GM12878 (cell line): ENCODE data around the gene DAPK2. TPM values are rescaled to one million over a fixed set of nuclear protein-coding genes. Genes with fewer than 3 reads are reported as not detected.

Experiments used
- ATAC-seq: fragments of 200-7000 bp; cut with Tn5 transposase; 3 replicates; pipeline ENCODE4 v1.9.1; 2020; ENCODE audit warnings: mild to moderate bottlenecking, moderate library complexity
- BruUV-seq: library from RNA; stranded (reverse); fragments of 400-500 nt; replicated peaks from 2 replicates; lab custom pipeline; 2021; lab: Mats Ljungman, UMichigan
- CTCF ChIA-PET: fragments of 300-600 bp; sonication (Branson Sonifier 250); formaldehyde crosslinking; extraction: SDS; loops from one replicate; lab custom pipeline; 2021; ENCODE audit warnings: inconsistent platforms; lab: Yijun Ruan, JAX
- POLR2A ChIA-PET: fragments of 350-600 bp; formaldehyde crosslinking; extraction: SDS; loops from one replicate; lab custom pipeline; 2021; ENCODE audit warnings: inconsistent platforms; lab: Charles Lee
- RAD21 ChIA-PET: fragments of 300-600 bp; sonication (Branson Sonifier 250); formaldehyde crosslinking; loops from one replicate; lab custom pipeline; 2023; ENCODE audit warnings: antibody characterized with exemption; ENCODE audit not compliant: unreplicated experiment; lab: Charles Lee
- SMC1A ChIA-PET: fragments of 300-600 bp; sonication (Branson Sonifier 250); formaldehyde crosslinking; loops from one replicate; lab custom pipeline; 2023; ENCODE audit not compliant: unreplicated experiment, uncharacterized antibody; lab: Charles Lee
- DNase-seq: peaks from one replicate; pipeline ENCODE4 v3.0.0-alpha.2; 2011; ENCODE audit warnings: low read depth, low spot score
- FAIRE-seq: peaks from 3 replicates; lab custom pipeline; 2011; peaks lifted over from hg19 to GRCh38; lab: Jason Lieb, UNC
- H2AFZ ChIP-seq: 2 replicates; pipeline ENCODE4 v1.6.0; 2011; ENCODE audit warnings: low read depth, low read length, control low read depth; ENCODE audit not compliant: control insufficient read depth
- H3K27ac ChIP-seq: 2 replicates; pipeline ENCODE4 v1.5.1; 2011; ENCODE audit warnings: control low read depth; ENCODE audit not compliant: control insufficient read depth, insufficient read depth
- H3K27me3 ChIP-seq, 2 experiments: replicated peaks in 1 of 2; 2 replicates each; pipeline versions ENCODE4 v1.6.0 to v1.6.1; 2011; ENCODE audit warnings: low read length in 1 of 2; ENCODE audit not compliant: control insufficient read depth in 2 of 2, insufficient read depth in 2 of 2
- H3K36me3 ChIP-seq, 2 experiments: 2 replicates each; pipeline ENCODE4 v1.5.1; 2011; ENCODE audit warnings: low read length in 1 of 2; ENCODE audit not compliant: control insufficient read depth in 2 of 2, insufficient read depth in 2 of 2
- H3K4me1 ChIP-seq: 2 replicates; pipeline ENCODE4 v1.6.1; 2011; ENCODE audit warnings: mild to moderate bottlenecking, low read length, moderate library complexity, mixed read lengths; ENCODE audit not compliant: control insufficient read depth, insufficient read depth
- H3K4me2 ChIP-seq: 2 replicates; pipeline ENCODE4 v1.6.0; 2011; ENCODE audit warnings: control low read depth; ENCODE audit not compliant: control insufficient read depth, insufficient read depth
- H3K4me3 ChIP-seq: fragments of 200-600 bp; sonication (generic); 2 replicates; pipeline ENCODE4 v1.5.1; 2016
- H3K79me2 ChIP-seq: 2 replicates; pipeline ENCODE4 v1.6.0; 2011; ENCODE audit warnings: low read length; ENCODE audit not compliant: control insufficient read depth, insufficient read depth
- H3K9ac ChIP-seq: 2 replicates; pipeline ENCODE4 v1.8.0; 2011; ENCODE audit warnings: low read length, control low read depth, mixed read lengths; ENCODE audit not compliant: control insufficient read depth, insufficient read depth
- H3K9me3 ChIP-seq: replicated peaks from 3 replicates; pipeline ENCODE4 v1.5.1; 2011; ENCODE audit warnings: mild to moderate bottlenecking, low read length; ENCODE audit not compliant: control insufficient read depth, insufficient read depth
- H4K20me1 ChIP-seq: 2 replicates; pipeline ENCODE4 v1.6.0; 2011; ENCODE audit not compliant: control insufficient read depth, insufficient read depth
- CHD2 ChIP-seq: IDR thresholded peaks from 2 replicates; pipeline ENCODE4 v1.6.1; 2011; ENCODE audit warnings: low read depth, low read length, improper control_type of control experiment, borderline replicate concordance
- ESRRA ChIP-seq: IDR thresholded peaks from 2 replicates; pipeline ENCODE4 v1.6.1; 2012; ENCODE audit warnings: mild to moderate bottlenecking, low read length, improper control_type of control experiment
- HDAC2 ChIP-seq: fragments of 200-600 bp; sonication (generic); IDR thresholded peaks from 2 replicates; pipeline ENCODE4 v1.6.1; 2017
- MYB ChIP-seq: fragments of 150-350 bp; IDR thresholded peaks from 2 replicates; pipeline ENCODE4 v1.6.1; 2014; ENCODE audit warnings: mild to moderate bottlenecking, low read depth, low read length, borderline replicate concordance
- NR2C1 ChIP-seq: fragments of 450-650 bp; IDR thresholded peaks from 2 replicates; pipeline ENCODE4 v1.6.1; 2017; ENCODE audit warnings: antibody characterized with exemption, mild to moderate bottlenecking, moderate library complexity
- WRNIP1 ChIP-seq: IDR thresholded peaks from 2 replicates; pipeline ENCODE4 v1.6.1; 2011; ENCODE audit warnings: low read depth, low read length, improper control_type of control experiment, borderline replicate concordance
- ZNF207 ChIP-seq: fragments of 450-650 bp; IDR thresholded peaks from 2 replicates; pipeline ENCODE4 v1.6.1; 2014; ENCODE audit warnings: antibody characterized with exemption, mild to moderate bottlenecking, borderline replicate concordance
- in situ Hi-C: fragments of 300-500 bp; cut with MboI; formaldehyde crosslinking; loops from 9 replicates; pipeline ENCODE4 v1.14.3; 2018; ENCODE audit warnings: mixed read lengths
- intact Hi-C: fragments of 100-400 bp; cut with micrococcal nuclease; formaldehyde crosslinking; loops from one replicate; pipeline ENCODE4 v1.14.2; 2022; ENCODE audit not compliant: unreplicated experiment
- polyA plus RNA-seq, 11 experiments: library from polyadenylated mRNA; depleted of rRNA in 4 of 11; unstranded in 6 of 11; stranded (reverse) in 5 of 11; fragments of >200 nt; fragmentation: Nextera tagmentation in 4 of 11; fragmentation: Illumina TruSeq in 1 of 11; extraction: Ambion mirVana in 4 of 11; extraction: Trizol in 1 of 11; gene quantifications; 1 replicate in 1 of 11; 2 replicates in 10 of 11; pipeline versions ENCODE4 v1.2.1 to v1.2.3, GENCODE V29; 2011 to 2016; ENCODE audit warnings: inconsistent platforms in 2 of 11, missing spikeins in 2 of 11, low read depth in 1 of 11
- total RNA-seq, 4 experiments: library from RNA; depleted of rRNA in 3 of 4; stranded (reverse); fragments of >200 nt in 3 of 4; fragmentation: Illumina TruSeq in 1 of 4; extraction: Trizol in 1 of 4; gene quantifications; 2 replicates each; pipeline versions ENCODE4 v1.2.1 to v1.2.3, GENCODE V29; 2013 to 2021
- TF ChIP-seq, protein P1 (sequence below), 3 experiments: IDR thresholded peaks in 2 of 3; conservative IDR thresholded peaks in 1 of 3; 2 replicates each; pipeline ENCODE4 v1.5.1; 2011; ENCODE audit warnings: low read depth in 3 of 3, low read length in 3 of 3, mild to moderate bottlenecking in 3 of 3, control low read depth in 2 of 3, moderate library complexity in 2 of 3, inconsistent platforms in 1 of 3, mixed read lengths in 1 of 3; ENCODE audit not compliant: control insufficient read depth in 2 of 3, insufficient read depth in 1 of 3; ENCODE audit errors: extremely low read depth in 1 of 3
- TF ChIP-seq, protein P2 (sequence below): fragments of 450-650 bp; IDR thresholded peaks from 2 replicates; pipeline ENCODE4 v1.6.1; 2016; ENCODE audit warnings: mild to moderate bottlenecking
- TF ChIP-seq, protein P3 (sequence below): fragments of 450-650 bp; IDR thresholded peaks from 2 replicates; pipeline ENCODE4 v1.6.1; 2017; ENCODE audit warnings: mild to moderate bottlenecking, moderate library complexity

Gene DAPK2
- total and polyA plus RNA-seq, 10 of the 15 experiments (the other 5 are each of a cell fraction or from before 2014, with no cell fraction given) = 0.69 to 8.4 (median 4.1) TPM

DNA sequence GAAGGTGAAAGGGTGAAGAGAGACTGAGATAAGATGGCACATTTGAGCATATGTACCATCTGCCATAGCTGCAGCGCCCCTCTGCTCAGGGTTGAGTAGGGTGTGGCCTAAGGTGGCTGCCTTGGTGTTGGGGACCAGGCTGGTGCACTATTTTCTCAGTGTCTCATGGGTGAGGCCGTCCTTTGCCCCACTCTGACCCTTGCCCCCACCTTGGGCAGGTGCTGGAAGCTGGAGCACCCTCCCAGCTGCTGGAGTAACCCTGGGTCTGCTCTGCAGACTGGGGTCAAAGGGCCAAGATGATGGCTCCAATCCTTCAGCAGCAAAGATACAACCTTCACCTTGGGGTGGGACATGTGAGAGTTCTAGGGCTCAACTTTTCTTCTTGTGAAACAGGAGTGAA, 69.2 kb downstream of the DAPK2 start (continued):
- TF ChIP-seq, protein P1, sequence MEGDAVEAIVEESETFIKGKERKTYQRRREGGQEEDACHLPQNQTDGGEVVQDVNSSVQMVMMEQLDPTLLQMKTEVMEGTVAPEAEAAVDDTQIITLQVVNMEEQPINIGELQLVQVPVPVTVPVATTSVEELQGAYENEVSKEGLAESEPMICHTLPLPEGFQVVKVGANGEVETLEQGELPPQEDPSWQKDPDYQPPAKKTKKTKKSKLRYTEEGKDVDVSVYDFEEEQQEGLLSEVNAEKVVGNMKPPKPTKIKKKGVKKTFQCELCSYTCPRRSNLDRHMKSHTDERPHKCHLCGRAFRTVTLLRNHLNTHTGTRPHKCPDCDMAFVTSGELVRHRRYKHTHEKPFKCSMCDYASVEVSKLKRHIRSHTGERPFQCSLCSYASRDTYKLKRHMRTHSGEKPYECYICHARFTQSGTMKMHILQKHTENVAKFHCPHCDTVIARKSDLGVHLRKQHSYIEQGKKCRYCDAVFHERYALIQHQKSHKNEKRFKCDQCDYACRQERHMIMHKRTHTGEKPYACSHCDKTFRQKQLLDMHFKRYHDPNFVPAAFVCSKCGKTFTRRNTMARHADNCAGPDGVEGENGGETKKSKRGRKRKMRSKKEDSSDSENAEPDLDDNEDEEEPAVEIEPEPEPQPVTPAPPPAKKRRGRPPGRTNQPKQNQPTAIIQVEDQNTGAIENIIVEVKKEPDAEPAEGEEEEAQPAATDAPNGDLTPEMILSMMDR (IDR thresholded peaks at IDR 0.05 in 2 of 3, conservative IDR thresholded peaks at IDR 0.05 in 1 of 3; ENCODE audit: control insufficient read depth in 2 of 3, extremely low read depth in 1 of 3, insufficient read depth in 1 of 3, low read depth in 3 of 3, low read length in 3 of 3) = no peak
- TF ChIP-seq MYB (no peak), ESRRA (no peak)

DNA sequence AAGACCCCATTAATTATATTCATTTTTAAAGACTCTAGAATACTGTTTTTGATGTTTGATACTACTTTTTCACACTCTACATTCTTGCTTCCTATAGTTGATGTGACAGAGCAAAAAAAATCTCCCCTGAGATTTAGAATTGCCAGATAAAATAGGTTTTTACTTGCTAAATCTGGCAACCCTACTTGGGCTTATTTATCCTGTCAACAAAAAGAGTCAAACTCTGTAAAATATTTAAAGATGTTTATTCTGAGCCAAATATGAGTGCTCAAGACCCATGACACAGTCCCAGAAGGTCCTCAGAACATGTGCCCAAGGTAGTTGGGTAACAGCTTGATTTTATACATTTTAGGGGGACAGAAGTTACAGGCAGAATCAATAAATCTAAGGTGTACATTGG, 72.3 kb downstream of the DAPK2 start:
- POLR2A ChIA-PET = interaction anchor here (0.6 to 1.8 kb wide), 3 partner anchors 12 to 113 kb away, joined by 3 to 5 read pairs (median 3); no protein-coding TSS in a partner anchor
- DNase-seq = no peak
- peaks cover 40% of the 10 kb centered on the region for H3K4me1 ChIP-seq
- no peak overlapping the region for H2AFZ ChIP-seq
- no peak for TF ChIP-seq ZNF207
- TF ChIP-seq WRNIP1 = no peak
- TF ChIP-seq, protein P1 (IDR thresholded peaks at IDR 0.05 in 2 of 3, conservative IDR thresholded peaks at IDR 0.05 in 1 of 3; ENCODE audit: control insufficient read depth in 2 of 3, extremely low read depth in 1 of 3, insufficient read depth in 1 of 3, low read depth in 3 of 3, low read length in 3 of 3) = no peak
- TF ChIP-seq HDAC2 = no peak
- TF ChIP-seq, protein P2, sequence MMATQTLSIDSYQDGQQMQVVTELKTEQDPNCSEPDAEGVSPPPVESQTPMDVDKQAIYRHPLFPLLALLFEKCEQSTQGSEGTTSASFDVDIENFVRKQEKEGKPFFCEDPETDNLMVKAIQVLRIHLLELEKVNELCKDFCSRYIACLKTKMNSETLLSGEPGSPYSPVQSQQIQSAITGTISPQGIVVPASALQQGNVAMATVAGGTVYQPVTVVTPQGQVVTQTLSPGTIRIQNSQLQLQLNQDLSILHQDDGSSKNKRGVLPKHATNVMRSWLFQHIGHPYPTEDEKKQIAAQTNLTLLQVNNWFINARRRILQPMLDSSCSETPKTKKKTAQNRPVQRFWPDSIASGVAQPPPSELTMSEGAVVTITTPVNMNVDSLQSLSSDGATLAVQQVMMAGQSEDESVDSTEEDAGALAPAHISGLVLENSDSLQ = no peak
- no peak for TF ChIP-seq NR2C1
- TF ChIP-seq CHD2 = no peak
- TF ChIP-seq, protein P3, sequence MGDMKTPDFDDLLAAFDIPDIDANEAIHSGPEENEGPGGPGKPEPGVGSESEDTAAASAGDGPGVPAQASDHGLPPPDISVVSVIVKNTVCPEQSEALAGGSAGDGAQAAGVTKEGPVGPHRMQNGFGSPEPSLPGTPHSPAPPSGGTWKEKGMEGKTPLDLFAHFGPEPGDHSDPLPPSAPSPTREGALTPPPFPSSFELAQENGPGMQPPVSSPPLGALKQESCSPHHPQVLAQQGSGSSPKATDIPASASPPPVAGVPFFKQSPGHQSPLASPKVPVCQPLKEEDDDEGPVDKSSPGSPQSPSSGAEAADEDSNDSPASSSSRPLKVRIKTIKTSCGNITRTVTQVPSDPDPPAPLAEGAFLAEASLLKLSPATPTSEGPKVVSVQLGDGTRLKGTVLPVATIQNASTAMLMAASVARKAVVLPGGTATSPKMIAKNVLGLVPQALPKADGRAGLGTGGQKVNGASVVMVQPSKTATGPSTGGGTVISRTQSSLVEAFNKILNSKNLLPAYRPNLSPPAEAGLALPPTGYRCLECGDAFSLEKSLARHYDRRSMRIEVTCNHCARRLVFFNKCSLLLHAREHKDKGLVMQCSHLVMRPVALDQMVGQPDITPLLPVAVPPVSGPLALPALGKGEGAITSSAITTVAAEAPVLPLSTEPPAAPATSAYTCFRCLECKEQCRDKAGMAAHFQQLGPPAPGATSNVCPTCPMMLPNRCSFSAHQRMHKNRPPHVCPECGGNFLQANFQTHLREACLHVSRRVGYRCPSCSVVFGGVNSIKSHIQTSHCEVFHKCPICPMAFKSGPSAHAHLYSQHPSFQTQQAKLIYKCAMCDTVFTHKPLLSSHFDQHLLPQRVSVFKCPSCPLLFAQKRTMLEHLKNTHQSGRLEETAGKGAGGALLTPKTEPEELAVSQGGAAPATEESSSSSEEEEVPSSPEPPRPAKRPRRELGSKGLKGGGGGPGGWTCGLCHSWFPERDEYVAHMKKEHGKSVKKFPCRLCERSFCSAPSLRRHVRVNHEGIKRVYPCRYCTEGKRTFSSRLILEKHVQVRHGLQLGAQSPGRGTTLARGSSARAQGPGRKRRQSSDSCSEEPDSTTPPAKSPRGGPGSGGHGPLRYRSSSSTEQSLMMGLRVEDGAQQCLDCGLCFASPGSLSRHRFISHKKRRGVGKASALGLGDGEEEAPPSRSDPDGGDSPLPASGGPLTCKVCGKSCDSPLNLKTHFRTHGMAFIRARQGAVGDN = no peak
- TF ChIP-seq, all 136 proteins: peak for 0
- no peak overlapping the region for H3K4me2 ChIP-seq
- no peak overlapping the region for H3K4me3 ChIP-seq
- no peaks in the 10 kb centered on the region for H4K20me1 ChIP-seq
- in situ Hi-C loops = no loop called here
- no peaks in the 10 kb centered on the region for H3K27me3 ChIP-seq
- H3K9ac ChIP-seq = no peak overlapping the region
- H3K36me3 ChIP-seq = peaks cover 4% of the 10 kb centered on the region in 2 experiments; a peak in 2 of 4 replicates
- H3K9me3 ChIP-seq = no peaks in the 10 kb centered on the region
- CTCF ChIA-PET = interaction anchor here (1.4 to 7.6 kb wide), 3 partner anchors 9 to 364 kb away, joined by 3 to 70 read pairs (median 7); no protein-coding TSS in a partner anchor
- no peak overlapping the region for H3K27ac ChIP-seq
- SMC1A ChIA-PET = interaction anchor here (0.6 to 7.9 kb wide), 4 partner anchors 9 to 101 kb away, joined by 3 to 58 read pairs (median 4); no protein-coding TSS in a partner anchor
- FAIRE-seq (no peak), ATAC-seq (no peak)
- BruUV-seq = no TSS peak
- intact Hi-C loops = no loop called here
- RAD21 ChIA-PET = interaction anchor here (5.3 to 7.4 kb wide), 2 partner anchors 11 to 79 kb away, joined by 56 to 102 read pairs; no protein-coding TSS in a partner anchor
- no peaks in the 10 kb centered on the region; the same call in 1 of the 2 replicates for H3K79me2 ChIP-seq
